Glomerular visceral epithelial cell (primary cell): Measurements from ENCODE around the gene CAPN12.

ENCODE experiments used
- DNase-seq: peaks from one replicate; pipeline ENCODE4 v3.0.0-alpha.2; 2016; ENCODE audit errors: extremely low spot score

Gene CAPN12

DNA sequence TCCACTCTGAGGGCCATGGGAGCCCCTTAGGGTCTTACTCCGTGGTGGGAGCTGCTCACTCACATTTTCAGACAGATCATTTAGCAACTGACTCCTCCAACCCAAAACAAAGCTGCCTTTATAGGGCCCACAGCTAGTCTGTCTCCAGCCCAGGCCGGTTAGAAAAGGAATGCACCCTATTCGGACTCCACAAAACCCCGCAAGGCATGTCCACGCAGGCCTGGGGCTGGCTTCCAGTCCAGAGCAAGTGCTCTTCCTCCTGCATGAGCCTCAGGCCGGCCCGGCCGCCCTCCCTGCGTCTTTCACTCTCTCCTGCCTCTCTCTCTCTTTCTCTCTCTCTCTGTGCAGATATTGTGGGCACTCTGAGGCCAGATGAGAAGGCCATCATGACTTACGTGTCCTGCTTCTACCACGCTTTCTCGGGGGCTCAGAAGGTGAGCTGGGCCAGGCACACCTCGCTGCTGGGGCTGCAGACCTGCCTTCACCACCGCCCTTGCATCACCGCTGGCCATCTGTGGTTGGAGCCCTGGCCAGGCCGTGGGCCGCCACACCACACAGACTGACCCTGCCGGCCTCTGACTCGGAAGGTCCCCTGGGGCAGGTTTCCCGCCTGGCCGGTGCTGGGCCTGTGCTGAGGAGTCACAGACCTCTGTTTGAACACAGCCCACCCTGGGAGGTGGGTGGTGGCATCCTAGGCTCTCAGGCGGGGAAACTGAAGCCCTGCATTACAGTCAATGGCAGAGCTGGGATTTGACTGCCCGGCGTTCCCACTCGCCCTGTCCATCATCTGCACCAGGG lies 33.1 kb downstream of the CAPN12 start:
- DNase-seq: no peak

DNA sequence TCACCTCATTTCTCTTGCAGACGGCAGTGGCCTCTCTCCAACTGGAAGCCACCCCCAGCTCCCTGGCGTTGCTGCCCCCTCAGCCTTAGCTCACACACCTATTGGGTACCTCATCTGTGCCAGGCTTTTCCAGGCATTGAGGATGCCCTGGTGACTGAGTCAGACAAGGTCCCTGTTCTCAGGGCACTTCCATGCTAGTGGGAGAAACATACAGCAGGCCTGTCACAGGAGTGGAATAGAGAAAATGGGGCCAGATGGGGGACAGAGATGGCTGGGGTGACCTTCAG lies 33.9 kb downstream of the CAPN12 start:
- DNase-seq: no peak

GRCh38 chr19:38709671-38710415 lies 34.4 kb downstream of the CAPN12 start:
- no peak for DNase-seq

- no peak for DNase-seq
Measured at GRCh38 chr19:38709119-38709518, 35.2 kb downstream of the CAPN12 start.

GRCh38 chr19:38708413-38709024 lies 35.8 kb downstream of the CAPN12 start:
- no peak for DNase-seq

GRCh38 chr19:38707512-38708114 lies 36.7 kb downstream of the CAPN12 start:
- DNase-seq: peak; percentile 61

GRCh38 chr19:38706792-38707511 lies 37.3 kb downstream of the CAPN12 start:
- DNase-seq: no peak

GRCh38 chr19:38705197-38706019 lies 38.9 kb downstream of the CAPN12 start:
- no peak for DNase-seq

DNA sequence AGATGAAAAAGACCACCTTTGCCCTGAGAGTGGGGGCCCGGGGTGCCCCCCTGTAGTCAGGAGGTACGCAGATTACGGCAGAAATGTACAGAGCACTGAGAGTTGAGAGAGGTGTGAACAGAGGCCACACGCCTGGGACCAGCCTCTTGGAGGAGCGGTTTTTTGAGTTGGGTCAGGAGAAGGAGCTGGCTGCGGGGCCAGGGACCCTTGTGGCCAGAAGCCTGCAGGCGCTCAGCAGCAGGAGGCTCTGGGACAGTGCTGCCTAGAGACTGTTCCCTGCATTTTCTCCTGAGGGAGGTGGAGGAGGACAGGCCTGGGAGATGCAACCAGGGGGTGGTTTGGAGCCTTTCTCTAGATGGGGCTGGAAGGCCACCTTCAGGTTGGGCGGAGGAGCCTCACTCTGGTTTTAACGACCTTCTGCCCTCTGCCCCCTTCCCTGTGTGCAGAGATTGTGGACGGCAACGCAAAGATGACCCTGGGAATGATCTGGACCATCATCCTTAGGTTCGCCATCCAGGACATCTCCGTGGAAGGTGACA lies 39.7 kb downstream of the CAPN12 start:
- DNase-seq: no peak

DNA sequence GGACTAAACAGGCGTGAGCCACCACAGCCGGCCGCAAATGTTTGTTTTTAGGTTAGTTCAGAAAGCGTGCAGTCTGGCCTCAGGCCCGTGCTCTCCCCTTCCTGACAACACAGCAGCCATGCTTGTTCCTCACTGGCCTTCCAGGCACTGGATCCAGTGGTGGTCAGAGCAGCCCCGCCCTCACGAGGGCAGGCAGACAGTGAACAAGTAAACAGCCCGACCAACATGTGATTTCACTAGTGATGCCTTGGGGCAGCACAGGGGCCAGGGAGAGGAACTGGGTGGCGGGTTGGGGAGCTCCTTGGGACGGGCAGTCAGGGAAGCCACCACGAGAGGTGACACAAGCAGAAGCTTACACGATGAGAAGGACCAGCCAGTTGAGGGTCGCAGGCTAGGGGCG lies 40.8 kb downstream of the CAPN12 start:
- DNase-seq: no peak

DNA sequence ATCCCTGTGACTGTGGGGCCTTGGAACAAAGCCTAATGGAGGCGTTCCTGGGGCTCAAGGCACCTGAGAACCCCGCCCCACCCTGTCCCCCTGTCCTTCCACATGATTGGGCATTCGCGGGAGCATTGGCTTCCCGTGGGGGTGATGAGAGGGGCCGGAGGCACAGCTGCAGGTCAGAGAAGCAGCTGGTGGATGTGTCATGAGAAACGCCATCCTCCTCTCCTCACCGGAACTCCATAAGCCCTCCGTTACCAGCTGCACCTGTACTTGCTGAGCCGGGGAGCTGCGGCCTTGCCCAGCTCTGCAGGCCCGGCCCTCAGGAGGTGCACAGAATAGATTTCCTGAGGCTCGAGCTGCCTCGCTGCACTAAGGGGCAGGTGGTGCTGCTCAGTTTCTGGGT lies 42.0 kb downstream of the CAPN12 start:
- no peak for DNase-seq

- no peak for DNase-seq
Measured at GRCh38 chr19:38701455-38702063, 42.7 kb downstream of the CAPN12 start.

DNA sequence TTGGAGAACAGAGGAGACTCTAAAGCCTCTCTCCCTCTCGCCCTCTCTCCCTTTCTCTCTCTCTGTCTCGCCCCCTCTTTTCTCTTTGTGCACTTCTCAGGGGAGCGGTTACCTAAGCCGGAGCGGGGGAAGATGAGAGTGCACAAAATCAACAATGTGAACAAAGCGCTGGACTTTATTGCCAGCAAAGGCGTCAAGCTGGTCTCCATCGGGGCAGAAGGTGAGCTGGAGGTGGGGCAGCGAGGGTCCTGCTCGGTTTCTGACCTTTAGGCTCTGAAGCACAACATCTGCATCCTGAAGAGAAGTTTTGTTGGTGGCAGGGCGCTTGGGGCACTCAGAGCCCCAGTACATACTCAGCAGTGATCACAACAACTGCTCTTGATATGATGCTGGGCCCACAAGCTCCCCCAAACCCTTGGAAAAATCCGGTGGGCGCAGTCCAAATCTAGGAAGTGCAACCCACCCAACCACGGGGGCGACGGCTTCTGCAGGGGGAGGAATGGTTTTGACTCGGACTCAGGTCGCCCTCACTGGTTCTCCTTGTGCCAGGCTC lies 43.3 kb downstream of the CAPN12 start:
- DNase-seq: no peak

DNA sequence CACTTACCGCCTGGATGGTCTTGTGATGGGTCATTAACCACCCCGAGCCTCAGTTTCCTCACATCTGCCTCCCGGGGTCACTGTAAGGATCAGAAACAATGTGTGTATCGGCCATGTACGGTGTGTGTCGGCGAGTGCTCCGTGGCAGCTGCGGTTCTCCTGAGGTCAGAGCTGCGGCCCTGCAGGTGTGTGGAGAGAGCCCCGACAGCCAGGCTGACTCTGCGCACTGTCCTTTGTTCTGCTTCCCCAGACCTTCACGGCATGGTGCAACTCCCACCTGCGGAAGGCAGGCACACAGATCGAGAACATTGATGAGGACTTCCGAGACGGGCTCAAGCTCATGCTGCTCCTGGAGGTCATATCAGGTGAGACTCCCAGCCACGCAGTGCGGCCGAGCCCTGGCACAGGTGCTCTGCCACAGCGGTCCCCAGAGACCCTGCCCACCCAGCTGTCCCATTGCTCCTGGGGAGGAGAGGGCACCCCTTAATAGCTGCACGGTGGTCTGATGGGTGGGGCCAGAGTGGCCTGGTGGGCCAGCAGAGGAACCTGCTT lies 43.8 kb downstream of the CAPN12 start:
- DNase-seq: no peak

DNA sequence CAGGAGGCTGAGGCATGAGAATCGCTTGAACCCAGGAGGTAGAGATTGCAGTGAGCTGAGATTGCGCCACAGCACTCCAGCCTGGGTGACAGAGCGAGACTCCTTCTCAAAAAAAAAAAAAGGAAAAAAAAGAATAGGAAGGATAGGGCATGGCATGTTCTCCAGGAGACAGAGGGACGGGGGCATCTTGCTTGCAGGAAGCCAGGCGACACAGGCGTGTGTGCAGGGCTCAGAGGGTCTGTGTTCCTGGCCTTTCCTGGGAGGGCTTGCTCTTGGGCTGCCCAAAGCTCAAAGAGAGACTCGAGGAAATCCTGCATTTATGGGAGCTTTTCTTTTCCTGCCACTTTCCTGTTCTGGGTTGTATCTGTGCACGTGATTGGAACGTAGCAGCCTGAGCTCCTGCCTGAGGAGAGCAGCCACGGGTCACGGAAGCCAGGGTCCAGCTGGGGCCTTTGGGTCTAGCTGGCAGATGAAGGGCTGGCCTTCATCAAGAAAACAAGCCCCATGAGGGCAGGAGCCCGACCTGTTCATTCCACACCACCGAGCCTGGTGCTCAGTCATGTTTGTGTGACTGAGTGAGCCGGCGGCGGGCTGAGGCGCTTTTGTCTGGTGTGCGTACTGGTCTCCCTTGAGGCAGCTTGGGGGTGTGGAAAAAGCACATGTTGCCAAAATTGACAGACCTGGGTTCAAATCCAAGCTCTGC lies 44.5 kb downstream of the CAPN12 start:
- DNase-seq: no peak

GRCh38 chr19:38699027-38699346 lies 45.3 kb downstream of the CAPN12 start:
- DNase-seq: no peak

DNA sequence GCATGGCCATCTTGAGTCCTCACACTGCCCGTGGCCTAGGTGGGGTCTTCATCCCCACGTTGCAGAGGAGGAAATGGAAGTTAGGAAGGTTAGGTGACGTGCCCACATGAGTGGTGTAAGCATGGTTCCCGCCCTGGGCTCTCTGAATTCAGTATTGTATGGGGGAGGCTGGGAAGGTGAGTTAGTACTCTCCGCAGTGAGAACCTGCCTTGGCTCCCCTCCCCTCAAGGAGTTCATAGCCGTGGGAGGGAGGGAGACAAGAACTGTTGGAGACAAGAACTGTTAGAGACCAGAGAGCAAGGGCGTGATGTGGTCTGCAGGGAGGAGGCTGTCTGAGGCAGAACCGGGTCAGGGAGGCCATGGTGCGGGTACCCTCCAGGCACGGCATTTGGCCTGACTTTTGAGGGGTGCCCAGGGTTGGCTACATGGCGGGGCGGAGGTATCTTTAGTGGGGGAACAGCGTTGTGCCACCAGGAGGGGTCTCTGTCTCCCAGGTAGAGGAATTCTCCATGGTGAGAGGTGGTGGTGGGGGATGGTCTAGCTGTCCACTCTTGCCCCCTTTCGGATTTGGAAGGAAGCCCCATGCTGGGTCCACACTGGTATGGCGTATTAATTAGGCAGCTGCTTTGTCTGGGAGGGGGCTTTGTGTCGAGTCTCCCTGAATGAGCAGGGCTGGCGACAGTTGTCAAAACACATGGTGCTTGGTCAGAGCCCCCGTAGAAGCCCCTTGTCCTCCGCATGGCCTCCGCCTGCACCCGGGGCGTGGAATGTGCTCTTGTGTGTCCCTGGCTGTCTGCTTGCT lies 45.8 kb downstream of the CAPN12 start:
- no peak for DNase-seq

- DNase-seq: no peak
Measured at GRCh38 chr19:38697641-38698071, 46.6 kb downstream of the CAPN12 start.
